ENCODE results near the gene DPF3. TPM values are rescaled to one million over a fixed set of nuclear protein-coding genes. Genes with fewer than 3 reads are reported as not detected.

Gene DPF3
- total RNA-seq, 2 experiments from 2014 or later, result 3.8 to 4.1 TPM

DNA sequence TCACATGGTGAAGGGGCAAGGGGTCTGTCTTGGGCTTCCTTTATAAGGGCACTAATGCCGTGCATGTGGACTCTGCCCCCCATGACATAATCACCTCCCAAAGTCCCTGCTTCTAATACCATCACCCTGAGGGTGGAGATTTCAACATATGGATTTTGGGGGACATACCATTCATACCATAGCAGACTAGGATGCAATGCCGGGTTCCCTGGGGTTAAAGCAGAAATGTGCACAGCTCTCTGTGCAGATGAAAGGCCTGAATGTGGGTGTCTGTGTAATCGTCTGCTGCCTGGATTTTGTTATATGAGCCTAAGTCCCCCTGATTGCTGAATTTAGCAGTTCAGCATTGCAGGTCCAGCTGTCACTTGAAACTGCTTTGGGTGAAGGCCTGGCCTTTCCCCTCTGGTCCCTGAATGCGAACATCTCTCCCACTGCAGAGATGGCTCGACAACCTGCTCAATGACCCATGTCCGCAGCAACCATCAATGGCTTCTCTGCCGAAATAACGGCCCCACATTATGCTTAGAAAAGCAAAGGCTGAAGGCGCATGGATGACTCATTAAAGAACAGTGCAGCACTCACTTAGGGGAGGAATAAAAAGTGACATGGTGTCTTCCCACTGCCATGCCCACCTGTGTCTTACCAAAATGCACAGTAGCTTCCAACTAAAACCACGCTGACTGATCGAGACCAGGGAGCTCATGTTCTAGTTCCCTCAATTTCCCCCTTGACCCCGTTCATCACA lies 286.3 kb downstream of the DPF3 start:
- ATAC-seq (ENCODE audit: low read depth), result no peak
- H3K27me3 Mint-ChIP-seq, result peaks cover 26% of the 10 kb centered on the region
- peaks cover 1% of the 10 kb centered on the region for H3K9me3 Mint-ChIP-seq
- no peaks in the 10 kb centered on the region for H3K36me3 Mint-ChIP-seq
- POLR2A ChIA-PET, result no interaction called here
- no peak for DNase-seq
- H3K27ac Mint-ChIP-seq, result no peak overlapping the region
- peaks cover 6% of the 10 kb centered on the region for H3K4me1 Mint-ChIP-seq
- no peak overlapping the region for H3K4me3 Mint-ChIP-seq

DNA sequence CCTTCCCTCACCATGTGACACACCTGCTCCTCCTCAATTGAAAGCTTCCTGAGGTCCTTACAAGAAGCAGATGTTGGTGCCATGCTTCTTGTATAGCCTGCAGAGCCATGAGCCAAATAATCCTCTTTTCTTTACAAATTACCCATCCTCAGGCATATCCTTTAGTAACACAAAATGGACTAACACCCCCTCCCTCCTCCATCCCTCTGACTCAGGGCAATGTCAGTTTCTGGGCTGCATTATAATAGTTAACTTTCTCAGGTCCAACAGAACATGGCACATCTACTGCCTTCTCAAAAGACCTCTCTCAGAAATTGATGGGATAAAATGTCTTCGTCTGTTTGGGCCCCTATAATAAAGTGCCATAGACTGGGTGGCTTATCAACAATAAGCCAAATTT lies 287.0 kb downstream of the DPF3 start:
- Mint-ChIP-seq H3K9me3 (peaks cover 1% of the 10 kb centered on the region), H3K36me3 (no peaks in the 10 kb centered on the region), H3K27me3 (peaks cover 27% of the 10 kb centered on the region), H3K4me1 (peaks cover 4% of the 10 kb centered on the region), H3K4me3 (no peak overlapping the region), H3K27ac (no peak overlapping the region)
- POLR2A ChIA-PET, result no interaction called here
- no peak for DNase-seq
- no peak for ATAC-seq (ENCODE audit: low read depth)

DNA sequence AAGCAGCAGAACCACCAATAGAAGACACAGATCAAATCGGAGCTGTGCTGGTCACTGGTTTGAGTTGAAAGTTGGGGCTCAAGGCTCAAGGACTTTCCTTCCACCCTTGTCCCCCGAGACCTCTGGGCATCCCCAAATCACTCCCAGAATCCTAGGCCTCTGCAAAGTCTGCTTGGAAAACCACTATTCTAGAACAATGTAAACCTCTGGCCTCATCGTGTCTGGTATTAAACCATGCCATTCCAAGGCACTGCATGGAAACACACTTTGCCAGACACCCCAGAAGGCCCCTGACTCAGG lies 288.0 kb downstream of the DPF3 start:
- Mint-ChIP-seq H3K27me3 (peaks cover 33% of the 10 kb centered on the region), H3K9me3 (peaks cover 1% of the 10 kb centered on the region), H3K36me3 (no peaks in the 10 kb centered on the region), H3K4me1 (peaks cover 4% of the 10 kb centered on the region), H3K4me3 (no peak overlapping the region), H3K27ac (no peak overlapping the region)
- POLR2A ChIA-PET, result no interaction called here
- ATAC-seq (ENCODE audit: low read depth) (no peak), DNase-seq (no peak)

DNA sequence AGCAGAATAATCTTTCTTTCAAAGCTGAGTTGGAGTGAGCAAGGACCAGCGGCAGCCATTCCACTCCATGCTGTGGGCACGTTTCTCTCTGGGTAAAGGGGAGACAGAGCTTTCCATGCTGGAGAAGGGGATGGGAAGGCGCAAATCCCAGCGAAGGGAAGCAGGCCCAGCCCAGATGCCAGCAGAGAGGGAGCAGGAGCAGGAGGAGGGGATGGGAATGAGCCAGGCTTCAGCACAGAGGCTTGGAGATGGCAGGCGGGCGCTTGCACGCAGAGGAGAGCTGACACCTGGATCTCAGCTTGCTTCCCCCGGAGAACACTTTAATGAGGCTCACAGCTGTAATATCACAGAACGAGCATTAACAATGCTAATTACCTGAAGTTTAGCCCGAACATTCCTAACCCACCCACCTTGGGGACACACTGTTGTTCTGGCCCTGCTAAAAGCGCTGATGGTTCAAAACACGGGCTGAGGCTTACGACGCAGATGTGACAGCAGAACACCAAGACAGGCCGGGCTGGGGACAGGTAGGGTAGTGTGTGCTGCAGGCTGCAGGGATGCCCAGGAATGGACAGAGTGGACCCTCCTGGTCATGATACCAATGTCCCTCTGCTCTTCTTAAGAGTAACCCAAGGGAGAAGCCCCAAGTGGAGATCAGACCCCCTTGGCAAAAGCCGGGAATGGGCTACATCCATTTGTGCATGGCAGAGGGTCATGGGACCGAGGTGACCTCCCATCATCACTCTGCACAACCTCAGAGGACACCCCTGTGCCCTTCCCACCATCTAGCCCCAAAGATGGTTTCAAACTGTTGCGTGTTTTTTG lies 288.6 kb downstream of the DPF3 start:
- H3K27me3 Mint-ChIP-seq, result peaks cover 37% of the 10 kb centered on the region
- POLR2A ChIA-PET, result no interaction called here
- no peak overlapping the region for H3K4me3 Mint-ChIP-seq
- ATAC-seq (ENCODE audit: low read depth) (no peak), DNase-seq (no peak)
- no peaks in the 10 kb centered on the region for H3K36me3 Mint-ChIP-seq
- H3K27ac Mint-ChIP-seq, result no peak overlapping the region
- peaks cover 4% of the 10 kb centered on the region for H3K4me1 Mint-ChIP-seq
- peaks cover 1% of the 10 kb centered on the region for H3K9me3 Mint-ChIP-seq

DNA sequence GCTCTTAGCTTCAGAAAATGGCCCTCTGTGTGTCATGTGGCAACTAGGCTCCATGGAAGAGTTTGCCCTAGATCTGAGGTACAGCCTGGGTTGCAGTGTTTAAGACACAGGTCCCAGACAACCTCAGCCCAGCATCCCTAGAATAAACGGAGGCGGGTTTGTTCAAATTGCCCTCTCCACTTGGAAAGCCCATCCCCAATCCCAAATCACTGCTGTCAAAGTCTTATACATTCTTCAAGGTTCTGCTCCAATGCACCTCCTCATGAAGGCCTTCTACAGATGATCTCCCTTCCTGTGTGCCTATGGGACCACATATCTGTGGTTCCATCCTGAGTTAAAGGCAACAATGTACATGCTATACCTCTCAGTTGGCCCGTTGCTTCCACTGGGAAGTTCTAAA lies 289.8 kb downstream of the DPF3 start:
- H3K9me3 Mint-ChIP-seq, result peaks cover 1% of the 10 kb centered on the region
- no peak overlapping the region for H3K27ac Mint-ChIP-seq
- POLR2A ChIA-PET, result no interaction called here
- no peaks in the 10 kb centered on the region for H3K36me3 Mint-ChIP-seq
- H3K4me1 Mint-ChIP-seq, result peaks cover 5% of the 10 kb centered on the region
- DNase-seq, result no peak
- H3K27me3 Mint-ChIP-seq, result peaks cover 36% of the 10 kb centered on the region
- no peak overlapping the region for H3K4me3 Mint-ChIP-seq
- ATAC-seq (ENCODE audit: low read depth), result no peak

DNA sequence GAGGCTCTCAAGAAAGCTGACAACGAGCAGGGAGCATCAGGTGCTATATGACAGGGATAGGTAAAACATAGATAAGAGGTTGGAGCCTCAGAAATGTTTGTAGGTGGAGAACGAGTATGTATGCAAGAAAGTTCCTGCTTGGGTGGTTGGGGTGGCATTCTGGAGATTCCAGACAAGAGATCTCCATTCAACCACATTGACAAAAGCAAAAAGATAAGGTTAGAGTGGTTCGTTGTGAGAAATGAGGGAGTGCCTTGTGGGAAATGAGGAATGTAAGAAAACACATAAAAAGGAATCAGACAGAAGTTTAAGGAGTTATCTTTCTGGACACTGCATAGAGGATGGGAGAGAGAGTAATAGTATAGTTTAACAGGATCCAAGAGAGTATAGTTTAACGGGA lies 290.3 kb downstream of the DPF3 start:
- H3K36me3 Mint-ChIP-seq, result no peaks in the 10 kb centered on the region
- no peak overlapping the region for H3K4me3 Mint-ChIP-seq
- H3K27ac Mint-ChIP-seq, result no peak overlapping the region
- peaks cover 1% of the 10 kb centered on the region for H3K9me3 Mint-ChIP-seq
- peaks cover 7% of the 10 kb centered on the region for H3K4me1 Mint-ChIP-seq
- POLR2A ChIA-PET, result no interaction called here
- H3K27me3 Mint-ChIP-seq, result peaks cover 33% of the 10 kb centered on the region
- DNase-seq (no peak), ATAC-seq (ENCODE audit: low read depth) (no peak)

DNA sequence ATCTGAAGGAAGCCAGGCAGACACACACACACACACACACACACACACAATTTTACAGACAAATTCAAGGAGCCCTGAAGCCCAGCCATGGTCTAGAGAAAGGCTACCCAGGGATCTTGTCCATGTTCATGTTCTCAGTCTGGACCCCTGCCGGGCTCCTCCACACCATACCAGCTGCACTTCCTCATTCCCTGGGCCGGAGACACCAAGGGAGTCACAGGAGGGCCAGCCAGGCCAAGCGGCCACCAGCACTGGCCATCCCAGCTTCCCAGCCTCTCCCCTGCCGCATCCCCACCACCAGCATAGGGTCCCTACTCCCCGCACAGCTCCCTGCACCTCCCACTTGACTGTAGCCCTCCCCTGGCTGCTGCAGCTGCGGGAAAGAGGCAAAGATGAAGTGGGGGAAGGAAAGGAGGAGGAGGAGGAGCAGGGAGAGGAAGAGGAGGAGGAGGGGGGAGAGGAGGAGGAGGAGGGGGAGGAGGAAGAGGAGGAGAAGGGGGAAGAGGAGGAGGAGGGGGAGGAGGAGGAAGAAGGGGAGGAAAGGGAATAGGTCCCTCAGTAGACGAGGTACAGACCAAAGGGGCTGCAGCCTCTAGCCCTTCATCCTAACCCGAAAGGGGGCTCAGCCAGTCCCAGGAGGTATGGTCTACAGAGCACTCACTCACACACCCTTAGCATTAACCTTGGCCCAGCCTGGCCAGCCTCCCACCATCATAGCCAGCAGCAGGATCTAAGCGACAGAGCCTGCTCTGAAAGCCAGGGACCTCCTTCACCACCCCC lies 293.2 kb downstream of the DPF3 start:
- Mint-ChIP-seq H3K4me1 (peaks cover 9% of the 10 kb centered on the region), H3K27ac (no peak overlapping the region), H3K9me3 (peaks cover 2% of the 10 kb centered on the region), H3K36me3 (peaks cover 5% of the 10 kb centered on the region), H3K4me3 (no peak overlapping the region), H3K27me3 (peaks cover 45% of the 10 kb centered on the region)
- ATAC-seq (ENCODE audit: low read depth) (no peak), DNase-seq (no peak)
- POLR2A ChIA-PET, result no interaction called here

DNA sequence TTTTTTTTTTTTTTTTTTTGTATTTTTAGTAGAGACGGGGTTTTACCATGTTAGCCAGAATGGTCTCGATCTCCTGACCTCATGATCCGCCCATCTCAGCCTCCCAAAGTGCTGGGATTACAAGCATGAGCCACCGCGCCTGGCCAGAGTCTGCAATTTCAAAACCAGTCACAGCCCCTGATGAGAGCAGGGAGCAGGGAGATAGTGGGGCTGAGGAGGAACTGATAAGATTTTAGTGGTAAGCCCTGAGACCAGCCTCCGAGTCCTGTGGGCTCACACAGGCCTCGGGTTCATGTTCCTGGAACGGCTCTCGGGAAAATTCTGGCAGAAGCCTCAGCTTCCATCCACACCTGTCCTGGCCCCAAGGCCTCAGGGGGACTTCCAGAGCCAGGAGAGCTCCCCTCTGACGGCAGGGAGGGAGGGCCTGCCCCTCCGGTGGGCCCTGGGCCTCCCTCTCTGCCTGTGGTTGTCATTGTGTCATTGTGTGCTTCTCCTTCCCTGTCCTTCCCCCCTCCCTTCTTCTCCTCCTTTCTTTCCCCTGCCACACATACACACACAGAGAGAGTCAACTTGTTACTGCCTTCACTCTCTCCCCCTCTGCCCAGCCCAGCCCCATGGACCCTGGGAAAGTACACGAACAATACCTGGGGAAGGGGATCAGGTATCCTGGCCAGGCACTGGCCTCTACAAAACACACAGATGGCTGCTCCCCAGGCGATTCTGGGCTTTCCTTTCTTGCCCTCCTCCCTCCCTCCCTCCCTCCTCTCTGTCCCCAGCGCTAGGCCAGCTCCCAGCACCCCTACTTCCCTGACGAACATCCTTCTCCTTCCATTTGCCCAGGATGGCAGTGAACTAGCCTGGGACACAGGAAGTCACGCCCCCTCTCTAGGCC lies 294.1 kb downstream of the DPF3 start:
- Mint-ChIP-seq H3K9me3 (peaks cover 2% of the 10 kb centered on the region), H3K4me3 (no peak overlapping the region), H3K4me1 (peaks cover 16% of the 10 kb centered on the region), H3K27ac (no peak overlapping the region), H3K27me3 (peaks cover 48% of the 10 kb centered on the region), H3K36me3 (peaks cover 5% of the 10 kb centered on the region)
- DNase-seq (no peak), ATAC-seq (ENCODE audit: low read depth) (no peak)
- POLR2A ChIA-PET, result no interaction called here

DNA sequence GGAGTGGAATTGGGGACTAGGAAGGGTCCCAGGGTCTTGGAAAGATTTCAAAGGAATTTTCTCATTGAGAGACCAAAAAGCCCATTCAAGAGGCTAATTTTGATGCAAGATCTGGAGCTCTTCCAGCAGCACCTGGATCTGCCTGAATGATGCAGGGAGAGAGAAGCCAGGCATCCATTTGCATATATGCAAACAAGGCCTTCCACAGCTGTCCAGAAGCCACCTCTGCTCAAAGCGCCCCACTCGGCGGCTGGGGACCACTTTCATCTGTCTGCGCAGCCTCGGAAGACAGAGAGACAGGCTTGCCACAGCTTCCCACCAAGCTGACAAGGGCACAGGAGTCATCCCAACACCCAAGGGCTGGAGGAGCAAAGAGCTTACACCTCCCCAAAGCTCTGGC lies 295.6 kb downstream of the DPF3 start:
- peaks cover 2% of the 10 kb centered on the region for H3K9me3 Mint-ChIP-seq
- ATAC-seq (ENCODE audit: low read depth) (no peak), DNase-seq (no peak)
- no peak overlapping the region for H3K4me3 Mint-ChIP-seq
- peaks cover 43% of the 10 kb centered on the region for H3K27me3 Mint-ChIP-seq
- peaks cover 5% of the 10 kb centered on the region for H3K36me3 Mint-ChIP-seq
- no peak overlapping the region for H3K27ac Mint-ChIP-seq
- peaks cover 30% of the 10 kb centered on the region for H3K4me1 Mint-ChIP-seq
- POLR2A ChIA-PET, result interaction anchor here (1.0 kb wide), 1 partner anchor 79 kb away, joined by 3 read pairs; no protein-coding TSS in a partner anchor

DNA sequence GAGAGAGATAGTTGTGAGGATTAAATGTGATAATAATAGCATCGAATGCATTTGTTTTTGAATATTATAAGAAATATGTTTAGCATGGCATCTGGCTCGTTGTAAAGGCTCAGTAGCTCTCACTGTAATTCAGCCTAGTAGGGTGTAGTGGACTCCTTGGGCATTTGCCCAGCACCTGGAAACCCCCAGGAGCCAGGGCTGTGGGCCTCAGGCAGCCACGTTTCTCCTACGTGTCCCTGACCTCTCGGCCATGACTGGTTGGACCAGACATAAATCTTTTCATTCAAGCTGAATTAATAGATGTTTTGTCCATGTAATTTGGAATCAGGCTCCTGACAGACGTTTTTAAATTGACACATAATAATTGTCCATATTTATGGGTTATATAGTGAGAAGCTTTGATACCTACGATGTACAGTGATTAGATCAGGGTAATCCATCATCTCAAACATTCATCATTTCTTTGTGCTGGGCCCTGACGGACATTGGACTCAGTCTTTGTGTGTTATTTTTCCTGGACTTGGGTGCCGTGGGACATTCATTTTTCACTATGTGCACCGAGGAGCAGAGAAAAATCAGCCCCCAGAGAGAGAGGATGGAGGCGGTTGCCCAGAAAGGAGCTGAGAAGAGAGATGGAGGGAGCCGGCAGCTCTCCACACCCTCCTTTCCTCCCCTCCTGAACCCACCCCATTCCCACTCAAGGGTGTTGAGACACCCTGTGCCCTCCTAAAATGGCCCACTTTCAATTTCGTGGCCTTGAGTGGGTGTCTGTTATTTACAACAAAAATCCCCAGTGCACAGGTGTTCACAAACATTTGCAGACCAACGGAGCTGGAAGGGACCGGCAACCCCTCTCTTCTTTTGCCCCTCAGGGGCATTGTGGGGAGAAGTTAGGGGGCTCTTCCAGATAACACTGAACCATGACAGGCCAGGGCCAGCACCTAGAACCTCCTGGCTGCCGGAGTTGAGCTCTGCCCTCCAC lies 296.4 kb downstream of the DPF3 start:
- Mint-ChIP-seq H3K9me3 (peaks cover 2% of the 10 kb centered on the region), H3K36me3 (peaks cover 9% of the 10 kb centered on the region), H3K27me3 (peaks cover 47% of the 10 kb centered on the region), H3K4me3 (no peak overlapping the region), H3K4me1 (peaks cover 37% of the 10 kb centered on the region), H3K27ac (no peak overlapping the region)
- DNase-seq, result no peak
- no peak for ATAC-seq (ENCODE audit: low read depth)
- POLR2A ChIA-PET, result interaction anchor here (0.6 to 1.0 kb wide), 2 partner anchors 61 to 78 kb away, joined by 3 read pairs; no protein-coding TSS in a partner anchor

DNA sequence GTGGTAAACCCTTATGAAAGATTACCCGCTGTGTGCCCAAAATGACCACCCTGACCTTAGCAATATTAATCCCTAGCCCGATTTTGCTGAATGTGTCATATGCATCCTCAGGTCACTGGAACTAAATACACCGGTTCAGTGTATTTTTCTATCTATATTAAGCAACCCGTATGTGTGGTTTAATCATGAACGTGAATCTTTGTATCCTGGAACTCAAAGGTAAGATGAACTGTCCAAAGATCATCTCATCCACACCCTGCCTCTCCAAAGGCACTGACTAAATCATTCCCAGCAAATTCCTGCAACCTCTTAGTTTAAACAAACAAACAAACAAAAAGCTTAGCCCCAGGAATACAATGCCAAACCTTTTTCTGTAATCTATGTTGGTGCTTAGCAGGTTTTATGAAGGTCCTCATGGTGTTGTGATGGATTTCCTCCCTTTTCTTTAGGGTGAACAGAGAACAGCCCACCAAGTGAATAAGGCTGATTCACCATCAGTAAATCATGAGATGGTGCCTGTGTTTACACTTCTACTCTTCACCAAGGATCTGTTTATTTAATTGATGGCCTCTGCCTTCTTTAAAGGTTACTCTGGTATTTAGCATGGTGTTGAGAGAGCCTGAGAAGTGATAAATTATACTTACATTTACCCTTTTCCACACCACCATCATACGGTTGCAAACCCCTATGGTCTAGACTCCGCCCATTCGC lies 298.6 kb downstream of the DPF3 start:
- no peak for DNase-seq
- Mint-ChIP-seq H3K4me3 (peak overlapping the region; percentile 75), H3K36me3 (peaks cover 19% of the 10 kb centered on the region), H3K9me3 (peaks cover 6% of the 10 kb centered on the region), H3K27ac (peak overlapping the region; percentile 77), H3K27me3 (peaks cover 41% of the 10 kb centered on the region), H3K4me1 (peaks cover 52% of the 10 kb centered on the region)
- POLR2A ChIA-PET, result interaction anchor here (0.9 to 1.5 kb wide), 2 partner anchors 62 to 119 kb away, joined by 4 to 7 read pairs; no protein-coding TSS in a partner anchor
- no peak for ATAC-seq (ENCODE audit: low read depth)

All from activated naive CD8-positive, alpha-beta T cell treated with anti-CD3 and anti-CD28 coated beads, Interleukin-2, amount 10 ng/mL, durations not matched to agents 7 days and 5 days (primary cell).